HL-60 (cell line): Measurements from ENCODE around the gene BCL11A.

Experiments
- DNase-seq, 2 experiments: peaks; one replicate each; pipeline ENCODE4 v3.0.0-alpha.2; 2010 to 2020; ENCODE audit warnings: low read depth in 1 of 2, low spot score in 1 of 2
- H3K27ac ChIP-seq: fragments of 250-450 bp; sonication (Bioruptor Pico); replicated peaks from 2 replicates; pipeline ENCODE4 v1.5.1; 2020; ENCODE audit warnings: mild to moderate bottlenecking, moderate library complexity
- H3K27me3 ChIP-seq: fragments of 250-450 bp; sonication (Bioruptor Pico); 2 replicates; pipeline ENCODE4 v1.5.1; 2021; ENCODE audit warnings: mild to moderate bottlenecking, moderate library complexity; ENCODE audit not compliant: insufficient read depth, poor library complexity, severe bottlenecking
- H3K4me3 ChIP-seq: replicated peaks from 2 replicates; pipeline ENCODE4 v1.5.1; 2011; ENCODE audit warnings: mild to moderate bottlenecking, control low read depth, low read length; ENCODE audit not compliant: insufficient read depth
- CTCF ChIP-seq: IDR thresholded peaks from one replicate; pipeline ENCODE4 v1.5.1; 2011; ENCODE audit warnings: low read length, control low read depth, inconsistent platforms; ENCODE audit not compliant: insufficient read depth
- GABPA ChIP-seq: IDR thresholded peaks from 2 replicates; pipeline ENCODE4 v1.6.1; 2012; ENCODE audit warnings: low read depth
- POLR2AphosphoS5 ChIP-seq: IDR thresholded peaks from 2 replicates; pipeline ENCODE4 v1.6.1; 2012; ENCODE audit warnings: low read depth
- REST ChIP-seq: IDR thresholded peaks from 2 replicates; pipeline ENCODE4 v1.6.1; 2012; ENCODE audit warnings: low read depth; ENCODE audit not compliant: insufficient replicate concordance
- SPI1 ChIP-seq: IDR thresholded peaks from 2 replicates; pipeline ENCODE4 v1.6.1; 2012; ENCODE audit warnings: low read depth, mild to moderate bottlenecking, borderline replicate concordance
- long read RNA-seq: library from polyadenylated mRNA; unstranded; transcript quantifications from one replicate; pipeline ENCODE4 v2.0.0, GENCODE V29; 2020

BCL11A gene
- long read RNA-seq, partial matches to known transcripts: 2 of 17 reads
- long read RNA-seq, other reads (novel, unspliced or antisense): 8 of 17 reads

DNA sequence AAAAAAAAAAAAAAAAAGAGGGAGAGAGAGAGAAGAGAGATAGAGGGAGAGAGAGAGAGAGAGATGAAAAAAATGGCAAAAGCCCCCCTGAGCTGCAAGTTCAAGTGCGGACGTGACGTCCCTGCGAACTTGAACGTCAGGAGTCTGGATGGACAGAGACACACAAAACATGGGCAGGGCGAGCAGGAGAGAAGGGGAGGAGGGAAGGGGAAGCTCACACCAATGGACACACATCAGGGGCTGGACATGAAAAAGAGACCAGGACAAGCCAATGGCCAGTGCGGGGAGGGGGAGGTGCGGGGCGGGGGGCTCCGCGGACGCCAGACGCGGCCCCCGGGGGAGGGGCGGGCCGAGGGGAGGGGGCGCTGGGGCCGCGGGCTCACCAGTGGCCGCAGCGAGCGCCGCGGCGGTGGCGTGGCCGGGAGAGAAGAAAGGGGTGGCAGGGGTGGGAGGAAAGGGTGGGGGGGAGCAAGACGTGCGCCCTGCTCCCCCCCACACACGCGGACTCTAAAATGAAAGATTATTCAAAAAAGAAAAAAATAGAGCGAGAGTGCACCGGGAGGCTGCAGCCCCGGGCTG is at the start of gene BCL11A:
Gene BCL11A, minus strand, starts transcription at position 160 of the 579 bp plus-strand sequence. CDS start 384 bp downstream, outside the sequence.
- Histone ChIP-seq H3K27me3 (no peaks in the 10 kb centered on the region), H3K27ac (peak within 1 kb of the TSS; percentile 96), H3K4me3 (peak within 1 kb of the TSS; percentile 74)
- TF ChIP-seq SPI1: no peak
- TF ChIP-seq CTCF: no peak
- TF ChIP-seq POLR2AphosphoS5: no peak
- no peak for TF ChIP-seq GABPA
- TF ChIP-seq REST: no peak
- peak; percentile 88 to 93 for DNase-seq

DNA sequence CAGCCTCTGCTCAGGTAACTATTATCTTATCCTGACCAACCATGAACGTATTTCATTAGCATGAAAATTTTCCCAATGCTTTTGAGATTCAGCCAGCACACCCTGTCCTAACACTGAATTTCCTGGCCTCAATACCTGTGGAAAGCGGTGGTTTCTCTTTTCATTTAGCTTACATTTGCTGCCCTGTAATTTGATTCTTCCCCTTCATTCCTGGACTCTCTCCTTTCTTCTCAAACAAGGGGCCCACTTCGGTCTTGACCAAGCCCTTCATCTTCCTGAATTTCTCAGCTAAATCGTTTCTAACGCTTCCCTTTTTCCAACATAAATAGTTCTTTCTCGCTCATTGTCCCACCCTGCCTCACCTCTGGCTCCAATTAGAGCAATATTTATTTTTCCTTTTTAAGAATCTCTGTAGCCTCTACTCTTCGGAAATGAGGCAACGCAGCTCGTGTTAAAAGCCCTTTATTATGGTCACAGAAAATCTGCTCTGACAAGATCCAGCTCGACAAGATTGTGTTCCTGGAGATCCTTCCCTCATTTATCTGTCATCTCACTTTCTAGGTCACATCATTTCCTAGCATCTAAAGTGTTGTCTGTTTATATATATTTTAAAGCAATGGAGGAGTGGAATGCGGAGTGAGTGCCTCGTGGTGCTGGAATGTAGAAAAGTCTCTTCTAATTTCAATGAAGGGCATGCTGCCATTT is 49.5 kb upstream of the BCL11A start:
- H3K27me3 ChIP-seq: no peaks in the 10 kb centered on the region
- no peak for TF ChIP-seq CTCF
- no peak for TF ChIP-seq REST
- TF ChIP-seq POLR2AphosphoS5: no peak
- no peak for TF ChIP-seq GABPA
- no peak for TF ChIP-seq SPI1
- DNase-seq: no peak
- H3K27ac ChIP-seq: no peak overlapping the region
- no peak overlapping the region for H3K4me3 ChIP-seq

- Histone ChIP-seq H3K4me3 (no peak overlapping the region), H3K27me3 (no peaks in the 10 kb centered on the region), H3K27ac (no peak overlapping the region)
- no peak for TF ChIP-seq CTCF
- TF ChIP-seq REST: no peak
- TF ChIP-seq GABPA: no peak
- TF ChIP-seq SPI1: no peak
- TF ChIP-seq POLR2AphosphoS5: no peak
- no peak for DNase-seq
These were observed 48.9 kb upstream of the BCL11A start for GRCh38 chr2:60602388-60602787.
